Measurements from ENCODE around the gene CD6.

GRCh38 chr11:60984149-60984548 is 12.7 kb downstream of the CD6 start:
- TF ChIP-seq CTCF (optimal IDR thresholded peaks at IDR 0.05 in 1 of 3, IDR thresholded peaks at IDR 0.05 in 1 of 3, conservative IDR thresholded peaks at IDR 0.05 in 1 of 3; ENCODE audit: extremely low read depth in 1 of 3, insufficient read depth in 2 of 3, low read length in 3 of 3) (no peak), EZH2 (IDR thresholded peaks at IDR 0.05; ENCODE audit: low read length) (no peak)

Measured in keratinocyte (primary cell).